Measurements from ENCODE around the gene PPP1R1C. TPM values are rescaled to one million over a fixed set of nuclear protein-coding genes. Genes with fewer than 3 reads are reported as not detected.

The PPP1R1C gene
- total RNA-seq, 4 donors from 2014 or later, result not detected

- H3K36me3 ChIP-seq, result no peaks in the 10 kb centered on the region
- H3K4me1 ChIP-seq, result no peaks in the 10 kb centered on the region
- DNase-seq, result no peak
- H3K9me3 ChIP-seq, result no peaks in the 10 kb centered on the region
- no peak overlapping the region for H3K4me3 ChIP-seq
- H3K27ac ChIP-seq, result no peak overlapping the region
- no peaks in the 10 kb centered on the region for H3K27me3 ChIP-seq
- TF ChIP-seq POLR2A (IDR thresholded peaks at IDR 0.05), result no peak
- TF ChIP-seq, protein P1, sequence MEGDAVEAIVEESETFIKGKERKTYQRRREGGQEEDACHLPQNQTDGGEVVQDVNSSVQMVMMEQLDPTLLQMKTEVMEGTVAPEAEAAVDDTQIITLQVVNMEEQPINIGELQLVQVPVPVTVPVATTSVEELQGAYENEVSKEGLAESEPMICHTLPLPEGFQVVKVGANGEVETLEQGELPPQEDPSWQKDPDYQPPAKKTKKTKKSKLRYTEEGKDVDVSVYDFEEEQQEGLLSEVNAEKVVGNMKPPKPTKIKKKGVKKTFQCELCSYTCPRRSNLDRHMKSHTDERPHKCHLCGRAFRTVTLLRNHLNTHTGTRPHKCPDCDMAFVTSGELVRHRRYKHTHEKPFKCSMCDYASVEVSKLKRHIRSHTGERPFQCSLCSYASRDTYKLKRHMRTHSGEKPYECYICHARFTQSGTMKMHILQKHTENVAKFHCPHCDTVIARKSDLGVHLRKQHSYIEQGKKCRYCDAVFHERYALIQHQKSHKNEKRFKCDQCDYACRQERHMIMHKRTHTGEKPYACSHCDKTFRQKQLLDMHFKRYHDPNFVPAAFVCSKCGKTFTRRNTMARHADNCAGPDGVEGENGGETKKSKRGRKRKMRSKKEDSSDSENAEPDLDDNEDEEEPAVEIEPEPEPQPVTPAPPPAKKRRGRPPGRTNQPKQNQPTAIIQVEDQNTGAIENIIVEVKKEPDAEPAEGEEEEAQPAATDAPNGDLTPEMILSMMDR (IDR thresholded peaks at IDR 0.05), result no peak
These were observed 12.6 kb downstream of the PPP1R1C start for GRCh38 chr2:181998041-181998835.

DNA sequence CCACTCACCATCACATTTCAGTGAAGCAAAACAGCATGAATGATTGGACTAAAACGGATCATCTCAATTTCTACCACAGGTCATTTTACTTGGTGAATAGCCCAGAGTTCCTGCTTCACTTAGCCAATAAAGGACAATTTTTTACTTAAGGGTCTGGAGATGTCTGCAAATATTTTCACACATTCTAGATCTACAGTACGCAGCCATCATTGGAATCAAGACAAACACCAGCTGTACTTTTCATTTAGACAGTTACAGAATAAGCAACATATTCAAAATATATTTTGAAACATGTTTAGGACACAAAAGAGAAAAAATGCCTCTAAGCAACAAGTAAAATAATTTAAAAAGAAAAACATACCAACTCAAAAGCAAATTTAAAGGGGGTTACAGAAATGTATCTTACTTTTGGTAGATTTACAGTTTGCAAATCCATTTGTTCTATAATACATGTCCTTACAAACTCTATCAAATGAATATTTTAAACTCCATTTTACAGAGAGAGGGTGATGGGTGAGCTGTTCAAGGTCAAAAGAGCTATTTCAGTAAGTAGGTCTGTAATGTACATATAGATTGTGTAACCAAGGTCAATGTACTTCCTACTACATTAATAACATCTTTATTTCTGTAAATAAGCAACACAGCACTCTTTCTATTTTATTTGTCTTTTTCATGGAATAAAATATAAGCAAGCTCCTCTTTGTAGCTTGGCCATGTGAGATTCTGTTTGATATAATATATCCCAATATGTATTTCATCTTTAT, 13.4 kb downstream of the PPP1R1C start:
- Histone ChIP-seq H3K27ac (no peak overlapping the region), H3K4me1 (no peaks in the 10 kb centered on the region), H3K36me3 (no peaks in the 10 kb centered on the region), H3K27me3 (no peaks in the 10 kb centered on the region), H3K9me3 (no peaks in the 10 kb centered on the region), H3K4me3 (no peak overlapping the region)
- DNase-seq, result no peak
- TF ChIP-seq, protein P1 (IDR thresholded peaks at IDR 0.05), result no peak
- TF ChIP-seq POLR2A (IDR thresholded peaks at IDR 0.05), result no peak

GRCh38 chr2:181999911-182000310, 14.3 kb downstream of the PPP1R1C start:
- DNase-seq, result no peak
- no peak for TF ChIP-seq POLR2A (IDR thresholded peaks at IDR 0.05)
- TF ChIP-seq, protein P1 (IDR thresholded peaks at IDR 0.05), result no peak
- Histone ChIP-seq H3K9me3 (no peaks in the 10 kb centered on the region), H3K27ac (no peak overlapping the region), H3K27me3 (no peaks in the 10 kb centered on the region), H3K4me1 (no peaks in the 10 kb centered on the region), H3K36me3 (no peaks in the 10 kb centered on the region), H3K4me3 (no peak overlapping the region)

GRCh38 chr2:182004945-182005520, 19.4 kb downstream of the PPP1R1C start:
- Histone ChIP-seq H3K4me3 (no peak overlapping the region), H3K27ac (no peak overlapping the region), H3K4me1 (no peaks in the 10 kb centered on the region), H3K36me3 (no peaks in the 10 kb centered on the region), H3K27me3 (no peaks in the 10 kb centered on the region), H3K9me3 (no peaks in the 10 kb centered on the region)
- TF ChIP-seq POLR2A (IDR thresholded peaks at IDR 0.05), result no peak
- TF ChIP-seq, protein P1 (IDR thresholded peaks at IDR 0.05), result no peak
- DNase-seq, result no peak

- H3K36me3 ChIP-seq, result no peaks in the 10 kb centered on the region
- no peak for DNase-seq
- no peaks in the 10 kb centered on the region for H3K4me1 ChIP-seq
- H3K4me3 ChIP-seq, result no peak overlapping the region
- TF ChIP-seq POLR2A (IDR thresholded peaks at IDR 0.05), result no peak
- TF ChIP-seq, protein P1 (IDR thresholded peaks at IDR 0.05), result no peak
- H3K27me3 ChIP-seq, result no peaks in the 10 kb centered on the region
- H3K27ac ChIP-seq, result no peak overlapping the region
- no peaks in the 10 kb centered on the region for H3K9me3 ChIP-seq
These were observed 21.1 kb downstream of the PPP1R1C start for GRCh38 chr2:182006595-182007341.
